Hepatocyte (in vitro differentiated cells): ENCODE data around the gene MSLN. TPM values are rescaled to one million over a fixed set of nuclear protein-coding genes. Genes with fewer than 3 reads are reported as not detected.

Source experiments
- DNase-seq: peaks from one replicate; pipeline ENCODE4 v3.0.0-alpha.2; 2016; ENCODE audit warnings: low spot score
- H2AFZ ChIP-seq: fragments of 200-600 bp; sonication (generic); 2 replicates; pipeline ENCODE4 v1.6.0; 2016; ENCODE audit warnings: antibody characterized with exemption, mild to moderate bottlenecking
- H3K27ac ChIP-seq: fragments of 200-600 bp; sonication (generic); 2 replicates; pipeline ENCODE4 v1.5.1; 2016; ENCODE audit warnings: mild to moderate bottlenecking
- H3K27me3 ChIP-seq: fragments of 200-600 bp; sonication (generic); 2 replicates; pipeline ENCODE4 v1.6.1; 2016
- H3K36me3 ChIP-seq: fragments of 200-600 bp; sonication (generic); replicated peaks from 2 replicates; pipeline ENCODE4 v1.5.1; 2016; ENCODE audit warnings: low read depth; ENCODE audit not compliant: insufficient read depth
- H3K4me1 ChIP-seq: fragments of 200-600 bp; sonication (generic); 2 replicates; pipeline ENCODE4 v1.5.1; 2016; ENCODE audit warnings: mild to moderate bottlenecking, moderate library complexity; ENCODE audit not compliant: insufficient read depth
- H3K4me2 ChIP-seq: fragments of 200-600 bp; sonication (generic); 2 replicates; pipeline ENCODE4 v1.6.0; 2016
- H3K4me3 ChIP-seq: fragments of 200-600 bp; sonication (generic); 2 replicates; pipeline ENCODE4 v1.5.1; 2016; ENCODE audit warnings: mild to moderate bottlenecking
- H3K79me2 ChIP-seq: fragments of 200-600 bp; sonication (generic); 2 replicates; pipeline ENCODE4 v1.6.0; 2017; ENCODE audit warnings: mild to moderate bottlenecking
- H3K9me2 ChIP-seq: fragments of 200-600 bp; sonication (generic); replicated peaks from 2 replicates; pipeline ENCODE4 v1.6.0; 2017; ENCODE audit warnings: mild to moderate bottlenecking; ENCODE audit not compliant: insufficient read depth
- H3K9me3 ChIP-seq: fragments of 200-600 bp; sonication (generic); 2 replicates; pipeline ENCODE4 v1.5.1; 2016; ENCODE audit warnings: low read depth, mild to moderate bottlenecking
- H4K20me1 ChIP-seq: fragments of 200-600 bp; sonication (generic); 2 replicates; pipeline ENCODE4 v1.6.0; 2016; ENCODE audit warnings: mild to moderate bottlenecking; ENCODE audit not compliant: insufficient read depth, poor library complexity, severe bottlenecking
- EZH2 ChIP-seq: fragments of 200-600 bp; sonication (generic); IDR thresholded peaks from 2 replicates; pipeline ENCODE4 v1.6.1; 2016; ENCODE audit warnings: antibody characterized with exemption, mild to moderate bottlenecking, borderline replicate concordance
- EZH2phosphoT487 ChIP-seq: fragments of 200-600 bp; sonication (generic); IDR thresholded peaks from one replicate; pipeline ENCODE4 v1.6.1; 2018; ENCODE audit warnings: antibody characterized with exemption, mild to moderate bottlenecking, low read depth, moderate library complexity; ENCODE audit not compliant: unreplicated experiment, severe bottlenecking
- WGBS: methylation state at CpG from one replicate; pipeline ENCODE4 v1.1.6; 2016; ENCODE audit warnings: low lambda C conversion rate; ENCODE audit errors: missing lambda C conversion rate; 5-methylcytosine and 5-hydroxymethylcytosine counted together
- polyA plus RNA-seq: library from polyadenylated mRNA; unstranded; fragments of >200 nt; fragmentation: Nextera tagmentation; extraction: Ambion mirVana; gene quantifications from 2 replicates; pipeline ENCODE4 v1.2.1, GENCODE V29; 2016
- total RNA-seq: library from RNA; depleted of rRNA; stranded (reverse); fragments of >200 nt; gene quantifications from 2 replicates; pipeline ENCODE4 v1.2.3, GENCODE V29; 2014
- TF ChIP-seq, protein P1 (sequence below): fragments of 200-600 bp; sonication (generic); IDR thresholded peaks from 2 replicates; pipeline ENCODE4 v1.5.1; 2016; ENCODE audit warnings: antibody characterized with exemption, mild to moderate bottlenecking; ENCODE audit not compliant: poor library complexity

MSLN gene
- total and polyA plus RNA-seq, 2 experiments from 2014 or later, result 2.4 to 8.0 TPM

DNA sequence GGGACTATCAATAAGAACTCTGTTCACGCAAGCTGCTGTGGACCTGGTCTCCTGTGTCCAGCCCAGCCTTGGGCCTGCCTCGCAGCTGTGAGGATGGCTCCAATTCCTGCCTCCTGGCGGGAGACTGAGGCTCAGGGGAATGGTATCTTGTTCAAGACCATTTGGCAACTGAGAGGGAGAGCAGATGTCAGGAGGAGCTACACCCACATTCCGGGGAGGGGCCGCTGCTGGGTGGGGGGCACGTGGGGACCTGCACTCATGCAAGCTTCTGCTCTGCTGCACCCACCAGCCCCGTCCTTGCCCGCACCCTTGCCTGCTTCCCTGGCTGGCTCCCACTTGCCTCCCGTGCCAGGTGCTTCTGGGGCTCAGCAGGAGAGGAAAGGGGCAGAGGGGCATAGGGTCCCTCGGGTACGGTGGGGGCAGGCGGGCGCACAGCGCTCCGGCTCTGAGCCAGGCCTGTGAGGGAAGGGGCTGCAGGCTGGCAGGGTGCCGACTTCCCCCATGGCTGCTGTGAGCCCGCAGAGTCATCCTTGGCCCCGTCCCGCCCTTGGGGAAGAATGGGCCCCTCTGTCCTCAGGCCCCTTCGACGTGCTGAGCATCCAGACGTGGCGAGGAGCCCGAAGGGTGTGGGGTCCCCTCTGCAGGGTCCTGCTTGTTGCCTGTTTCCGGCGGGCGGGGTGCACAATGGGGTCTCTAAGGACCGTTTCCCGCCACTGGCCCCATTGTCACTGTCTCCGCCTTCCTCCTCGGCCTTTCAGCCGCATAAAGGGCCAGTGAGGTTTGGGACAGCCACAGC is 42.9 kb upstream of the MSLN start:
- H2AFZ ChIP-seq, result no peak overlapping the region
- H3K4me1 ChIP-seq, result peaks cover 25% of the 10 kb centered on the region
- no peaks in the 10 kb centered on the region for H3K9me2 ChIP-seq
- H3K9me3 ChIP-seq, result no peaks in the 10 kb centered on the region
- no peak overlapping the region for H3K4me3 ChIP-seq
- H3K4me2 ChIP-seq, result no peak overlapping the region
- DNase-seq, result no peak
- TF ChIP-seq EZH2, result no peak
- no peak for TF ChIP-seq EZH2phosphoT487
- TF ChIP-seq, protein P1, sequence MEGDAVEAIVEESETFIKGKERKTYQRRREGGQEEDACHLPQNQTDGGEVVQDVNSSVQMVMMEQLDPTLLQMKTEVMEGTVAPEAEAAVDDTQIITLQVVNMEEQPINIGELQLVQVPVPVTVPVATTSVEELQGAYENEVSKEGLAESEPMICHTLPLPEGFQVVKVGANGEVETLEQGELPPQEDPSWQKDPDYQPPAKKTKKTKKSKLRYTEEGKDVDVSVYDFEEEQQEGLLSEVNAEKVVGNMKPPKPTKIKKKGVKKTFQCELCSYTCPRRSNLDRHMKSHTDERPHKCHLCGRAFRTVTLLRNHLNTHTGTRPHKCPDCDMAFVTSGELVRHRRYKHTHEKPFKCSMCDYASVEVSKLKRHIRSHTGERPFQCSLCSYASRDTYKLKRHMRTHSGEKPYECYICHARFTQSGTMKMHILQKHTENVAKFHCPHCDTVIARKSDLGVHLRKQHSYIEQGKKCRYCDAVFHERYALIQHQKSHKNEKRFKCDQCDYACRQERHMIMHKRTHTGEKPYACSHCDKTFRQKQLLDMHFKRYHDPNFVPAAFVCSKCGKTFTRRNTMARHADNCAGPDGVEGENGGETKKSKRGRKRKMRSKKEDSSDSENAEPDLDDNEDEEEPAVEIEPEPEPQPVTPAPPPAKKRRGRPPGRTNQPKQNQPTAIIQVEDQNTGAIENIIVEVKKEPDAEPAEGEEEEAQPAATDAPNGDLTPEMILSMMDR, result no peak
- no peaks in the 10 kb centered on the region for H3K79me2 ChIP-seq
- H3K27me3 ChIP-seq, result peaks cover 16% of the 10 kb centered on the region
- H3K36me3 ChIP-seq, result no peaks in the 10 kb centered on the region
- peaks cover 11% of the 10 kb centered on the region for H4K20me1 ChIP-seq
- WGBS, result 87% methylated on average over 24 of the region's 32 CpGs
- no peak overlapping the region for H3K27ac ChIP-seq

DNA sequence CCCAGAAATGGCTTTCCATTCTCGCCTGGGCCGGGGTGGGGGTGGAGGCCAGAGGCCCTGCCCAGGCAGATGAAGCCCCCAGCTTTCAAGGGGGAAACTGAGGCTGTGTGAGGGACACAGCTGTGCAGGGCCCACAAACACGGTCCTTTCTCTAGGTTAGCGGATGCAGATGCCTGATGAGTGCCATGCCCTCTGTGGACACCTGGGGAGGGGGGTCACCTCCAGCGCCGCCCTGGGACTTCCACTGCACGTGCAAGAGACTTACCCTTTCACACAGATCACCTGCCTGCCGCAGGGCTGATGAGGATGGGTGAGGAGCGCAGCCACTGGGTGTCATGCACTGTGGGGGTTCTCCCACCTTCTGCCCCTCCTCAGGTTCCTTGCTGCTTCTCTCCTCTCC is 42.1 kb upstream of the MSLN start:
- H3K4me3 ChIP-seq, result no peak overlapping the region
- no peak overlapping the region for H2AFZ ChIP-seq
- TF ChIP-seq EZH2phosphoT487, result no peak
- TF ChIP-seq, protein P1, result no peak
- TF ChIP-seq EZH2, result no peak
- no peaks in the 10 kb centered on the region for H3K36me3 ChIP-seq
- peaks cover 11% of the 10 kb centered on the region for H4K20me1 ChIP-seq
- H3K4me1 ChIP-seq, result peaks cover 25% of the 10 kb centered on the region
- H3K4me2 ChIP-seq, result no peak overlapping the region
- 98% methylated on average over 9 of the region's 9 CpGs for WGBS
- no peaks in the 10 kb centered on the region for H3K9me3 ChIP-seq
- H3K79me2 ChIP-seq, result no peaks in the 10 kb centered on the region
- no peaks in the 10 kb centered on the region for H3K9me2 ChIP-seq
- no peak overlapping the region for H3K27ac ChIP-seq
- H3K27me3 ChIP-seq, result peaks cover 16% of the 10 kb centered on the region
- no peak for DNase-seq

DNA sequence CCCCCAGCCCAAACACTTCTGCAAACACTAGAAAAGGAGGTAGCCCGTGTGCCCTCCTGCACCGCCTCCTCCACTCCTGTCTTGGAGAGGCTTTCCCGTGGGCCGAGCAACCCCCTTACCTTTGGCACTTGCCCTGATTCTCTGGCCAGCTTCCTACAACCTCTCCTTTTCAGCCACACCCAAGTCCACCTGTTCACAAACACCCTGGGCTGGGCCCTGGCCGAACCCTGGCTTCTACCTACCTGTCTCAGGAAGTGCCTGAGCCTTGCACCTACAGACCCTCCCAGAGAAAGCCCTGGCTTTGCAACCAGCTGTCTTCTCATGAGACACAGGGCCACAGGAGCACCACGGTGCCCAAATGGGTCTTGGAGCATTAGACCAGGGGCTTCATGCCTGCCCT is 41.6 kb upstream of the MSLN start:
- Histone ChIP-seq H3K9me2 (no peaks in the 10 kb centered on the region), H3K4me1 (peaks cover 25% of the 10 kb centered on the region), H3K4me3 (no peak overlapping the region), H4K20me1 (peaks cover 11% of the 10 kb centered on the region), H3K4me2 (no peak overlapping the region), H3K36me3 (no peaks in the 10 kb centered on the region), H3K27me3 (peaks cover 16% of the 10 kb centered on the region), H2AFZ (no peak overlapping the region), H3K79me2 (no peaks in the 10 kb centered on the region), H3K27ac (no peak overlapping the region), H3K9me3 (no peaks in the 10 kb centered on the region)
- WGBS, result 91% methylated on average over 6 of the region's 6 CpGs
- DNase-seq, result no peak
- TF ChIP-seq EZH2 (no peak), EZH2phosphoT487 (no peak)
- TF ChIP-seq, protein P1, result no peak
